GM19023 (cell line): ENCODE measurements around the gene NKAIN2.

ENCODE experiments used
- ATAC-seq: cut with Tn5 transposase; IDR thresholded peaks from one replicate; pipeline ENCODE4 v1.9.1; 2021; ENCODE audit warnings: mild to moderate bottlenecking, moderate library complexity; ENCODE audit not compliant: unreplicated experiment

NKAIN2 gene

DNA sequence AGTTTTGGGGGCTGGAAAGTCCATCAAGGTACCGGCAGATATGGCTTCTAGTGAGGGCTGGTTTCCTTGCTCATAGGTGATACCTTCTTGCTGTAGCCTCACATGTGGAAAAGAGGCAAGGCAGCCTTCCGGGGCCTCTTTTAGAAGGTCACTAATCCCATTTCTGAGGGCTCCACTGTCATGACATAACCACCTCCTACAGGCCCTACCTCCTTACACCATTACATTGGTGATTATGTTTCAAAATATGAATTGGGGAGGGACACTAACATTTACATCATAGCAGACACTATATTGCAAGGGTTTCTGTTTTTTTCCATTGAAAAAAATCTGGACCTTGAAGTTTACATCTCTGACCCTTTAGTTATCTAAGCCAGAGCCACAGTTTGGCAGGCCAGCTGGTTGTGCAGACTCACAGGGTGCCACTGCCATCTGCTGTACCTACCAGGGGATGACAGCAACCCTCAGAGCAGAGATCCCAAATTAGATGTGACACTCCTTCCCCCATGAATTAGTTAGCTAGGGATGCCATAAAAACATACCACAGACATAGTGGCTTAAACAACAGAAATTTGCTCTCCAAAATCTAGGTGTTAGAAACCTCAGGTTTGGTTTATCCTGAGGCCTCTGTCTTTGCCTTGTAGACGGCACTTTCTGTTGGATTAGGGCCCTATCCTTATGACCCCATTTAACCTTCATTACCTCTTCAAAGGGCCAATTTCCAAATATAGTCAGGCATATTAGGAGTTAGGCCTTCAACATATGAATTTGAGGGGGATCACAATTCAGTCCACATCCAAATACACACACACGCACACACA, 992.2 kb downstream of the NKAIN2 start:
- ATAC-seq: no peak

DNA sequence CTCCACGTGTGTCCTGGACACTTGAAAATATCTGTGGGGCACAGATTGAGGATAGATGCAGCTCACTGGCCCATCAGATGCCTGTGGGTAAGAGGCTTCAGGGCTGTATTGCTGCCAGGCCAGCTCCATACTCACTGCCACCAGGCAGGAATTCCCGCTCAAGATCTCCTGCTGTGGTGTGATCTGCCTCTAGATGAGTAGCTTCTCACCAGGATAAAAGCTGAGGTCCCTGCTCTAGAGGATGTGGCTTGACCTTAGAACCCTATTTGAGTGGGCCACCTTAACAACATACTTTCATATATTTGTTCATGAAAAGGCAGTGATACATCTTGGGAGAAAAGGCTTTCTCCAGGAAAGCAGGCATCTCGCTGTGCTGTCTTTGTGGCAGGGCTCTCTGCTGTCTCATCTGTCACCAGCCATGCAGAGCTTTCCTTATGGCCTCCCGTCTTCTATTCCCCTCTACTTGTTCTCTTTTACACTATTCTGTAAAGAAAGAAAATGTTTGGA, 992.9 kb downstream of the NKAIN2 start:
- no peak for ATAC-seq

- no peak for ATAC-seq
These were observed 993.6 kb downstream of the NKAIN2 start for GRCh38 chr6:124797224-124797623.

DNA sequence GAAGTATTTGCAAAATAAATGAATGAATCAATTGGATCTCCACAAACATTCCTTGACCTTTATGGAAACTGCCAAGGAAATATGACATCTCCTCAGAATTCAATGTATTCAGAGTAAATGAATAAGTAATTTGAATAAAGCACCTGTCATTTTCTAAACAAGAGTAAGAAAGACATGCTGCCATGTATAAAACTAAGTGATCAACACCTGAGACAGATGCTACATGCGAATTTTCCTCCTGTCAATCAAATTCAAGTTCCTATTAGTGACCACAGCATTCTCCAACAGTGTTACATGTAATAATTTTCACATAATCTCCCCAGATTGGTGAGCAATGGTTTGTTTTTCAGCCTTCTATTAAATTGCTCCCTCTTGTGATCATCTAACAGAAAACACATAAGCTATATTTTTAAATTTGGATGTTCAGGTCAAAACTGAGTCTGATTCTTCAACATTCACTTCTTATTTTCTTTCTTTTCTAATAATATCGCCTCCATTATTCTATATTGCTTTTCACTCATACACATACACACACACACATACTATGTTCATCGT, 995.4 kb downstream of the NKAIN2 start:
- no peak for ATAC-seq

- ATAC-seq: no peak
These were observed 996.0 kb downstream of the NKAIN2 start for GRCh38 chr6:124799638-124800037.

- no peak for ATAC-seq
These were observed 996.6 kb downstream of the NKAIN2 start for GRCh38 chr6:124800222-124800621.

DNA sequence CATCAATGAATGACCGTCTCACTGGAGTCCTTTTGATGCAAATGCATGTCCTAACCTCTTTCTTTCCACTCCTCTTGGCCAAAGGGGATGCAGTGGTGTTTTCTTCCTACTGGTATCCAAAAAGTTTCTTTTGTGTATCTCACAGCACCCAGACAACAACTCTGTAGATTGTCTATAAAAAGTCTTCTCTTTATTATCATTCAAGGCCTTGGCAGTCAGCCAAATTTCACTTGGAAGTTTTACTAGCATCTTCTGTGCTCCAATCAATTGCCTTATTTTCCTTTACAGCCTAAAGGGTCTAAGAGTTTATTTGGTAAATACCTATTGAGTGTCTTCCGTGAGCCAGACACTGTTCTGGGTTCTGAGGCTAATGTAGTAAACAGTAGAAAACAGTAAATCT, 1008.4 kb downstream of the NKAIN2 start:
- no peak for ATAC-seq

DNA sequence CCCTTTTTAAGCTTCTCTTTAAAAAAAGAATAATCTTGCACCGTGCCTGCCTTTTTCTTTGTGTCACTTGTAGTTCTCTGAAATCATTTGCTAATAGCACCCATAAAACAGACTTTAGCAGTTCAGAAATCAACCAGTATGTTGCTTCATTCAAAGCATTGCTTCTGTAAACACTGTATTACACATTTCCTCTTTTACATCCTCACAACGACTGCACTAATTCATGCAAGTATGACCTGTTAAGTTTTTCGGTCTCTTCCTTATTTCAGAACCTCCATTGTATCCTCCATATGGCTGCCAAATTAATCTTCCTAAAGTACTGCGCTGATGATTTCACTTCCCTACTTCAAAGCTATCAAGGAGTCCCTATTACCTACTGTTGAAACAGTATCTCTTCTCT, 1015.7 kb downstream of the NKAIN2 start:
- no peak for ATAC-seq

DNA sequence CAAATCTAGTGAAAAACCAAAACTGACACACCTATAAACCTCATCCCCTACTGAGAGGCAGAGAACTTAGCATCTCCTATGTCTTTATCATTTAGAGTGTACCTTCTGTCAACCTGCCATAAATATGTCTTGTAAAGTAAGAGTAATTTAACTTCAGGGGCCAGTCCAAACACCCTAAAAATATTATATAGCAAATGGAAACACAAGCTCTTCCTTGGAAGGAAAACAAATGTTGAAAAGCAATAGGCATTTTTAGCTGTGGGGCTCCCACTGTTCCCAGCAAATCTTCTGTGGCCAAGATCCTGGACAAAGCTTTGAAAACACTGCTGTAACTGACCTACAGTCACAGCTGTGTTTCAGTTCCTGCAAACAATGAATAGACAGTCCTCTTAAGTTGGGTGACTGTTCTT, 1018.5 kb downstream of the NKAIN2 start:
- no peak for ATAC-seq

DNA sequence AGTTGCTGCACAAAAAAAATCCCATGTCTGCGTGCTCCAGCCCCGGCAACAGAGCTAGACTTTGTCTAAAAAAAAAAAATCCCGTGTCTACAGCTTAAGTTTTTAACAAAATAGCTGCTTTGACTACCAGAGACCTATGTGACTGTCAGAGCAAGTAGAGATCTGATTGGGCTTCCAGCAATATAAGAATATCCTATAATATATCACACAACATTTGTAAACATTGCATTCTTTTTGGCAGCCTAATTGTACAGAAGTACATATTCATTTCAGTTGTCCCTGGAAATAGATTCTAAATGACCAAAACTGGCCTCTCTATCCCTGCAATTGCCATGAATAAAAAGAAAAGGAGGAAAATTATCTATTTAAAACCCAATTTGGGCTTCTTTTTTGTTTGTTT, 1019.1 kb downstream of the NKAIN2 start:
- no peak for ATAC-seq

- ATAC-seq: no peak
These were observed 1019.8 kb downstream of the NKAIN2 start for GRCh38 chr6:124823240-124824111.

DNA sequence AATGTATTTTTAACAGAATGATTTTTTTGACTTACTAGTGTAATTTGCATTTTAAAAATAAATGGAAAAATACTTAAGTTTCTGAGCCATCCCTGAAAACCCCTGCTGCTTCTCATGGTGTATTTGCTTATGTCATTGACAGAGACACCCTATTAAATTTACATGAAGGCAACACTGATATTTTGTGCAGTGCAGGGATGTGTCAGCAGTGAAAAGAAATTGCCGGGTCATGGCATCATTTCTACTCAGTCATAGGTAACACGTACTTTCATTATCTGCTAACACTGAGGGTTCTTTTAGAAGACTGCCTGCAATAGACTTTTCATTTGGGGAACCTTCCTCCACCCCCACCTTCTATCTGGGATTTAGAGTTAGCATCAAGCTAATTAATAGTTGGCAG, 1021.9 kb downstream of the NKAIN2 start:
- ATAC-seq: no peak

- no peak for ATAC-seq
These were observed 1026.2 kb downstream of the NKAIN2 start for GRCh38 chr6:124829822-124830221.

GRCh38 chr6:124830506-124830905, 1026.8 kb downstream of the NKAIN2 start:
- ATAC-seq: no peak

GRCh38 chr6:124854338-124854922, 1050.8 kb downstream of the NKAIN2 start:
- ATAC-seq: no peak

- ATAC-seq: no peak
These were observed 1054.1 kb downstream of the NKAIN2 start for GRCh38 chr6:124857746-124858145.

DNA sequence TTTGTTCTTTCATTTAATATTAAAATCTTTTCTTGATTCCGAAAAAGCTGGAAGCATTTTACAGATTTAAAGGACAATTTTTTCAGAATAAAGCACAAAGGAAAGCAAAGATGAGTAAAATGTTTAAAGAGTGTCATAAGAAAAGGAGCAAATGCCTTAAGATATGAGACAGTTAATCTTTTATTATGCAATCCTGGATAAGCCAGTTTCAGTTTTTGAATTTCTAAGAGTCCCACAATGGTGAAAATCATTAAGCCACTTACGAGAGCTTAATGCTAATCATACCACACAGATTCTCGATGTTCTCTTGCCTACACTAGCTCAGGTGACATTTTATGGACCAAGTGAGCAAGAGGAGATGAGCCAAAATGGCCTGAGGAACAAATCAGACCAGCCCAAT, 1054.9 kb downstream of the NKAIN2 start:
- no peak for ATAC-seq

DNA sequence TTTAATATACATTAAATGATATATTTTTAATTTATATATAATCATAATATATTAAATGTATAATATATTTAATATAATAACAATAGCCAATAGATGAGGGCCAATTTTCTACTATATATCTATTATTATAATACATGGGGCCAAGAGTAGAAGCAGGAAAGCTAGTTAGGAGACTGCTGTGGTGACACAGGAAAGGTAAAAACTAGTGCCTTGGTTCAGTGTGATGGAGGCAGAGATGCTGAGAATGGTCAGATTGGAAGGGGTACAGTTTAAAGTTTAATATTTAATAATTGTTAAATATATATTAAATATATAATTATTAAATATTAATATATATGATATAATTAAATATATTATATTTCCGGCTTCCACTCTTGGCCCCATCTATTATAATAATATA, 1055.7 kb downstream of the NKAIN2 start:
- no peak for ATAC-seq

GRCh38 chr6:124866040-124866439, 1062.4 kb downstream of the NKAIN2 start:
- ATAC-seq: no peak

DNA sequence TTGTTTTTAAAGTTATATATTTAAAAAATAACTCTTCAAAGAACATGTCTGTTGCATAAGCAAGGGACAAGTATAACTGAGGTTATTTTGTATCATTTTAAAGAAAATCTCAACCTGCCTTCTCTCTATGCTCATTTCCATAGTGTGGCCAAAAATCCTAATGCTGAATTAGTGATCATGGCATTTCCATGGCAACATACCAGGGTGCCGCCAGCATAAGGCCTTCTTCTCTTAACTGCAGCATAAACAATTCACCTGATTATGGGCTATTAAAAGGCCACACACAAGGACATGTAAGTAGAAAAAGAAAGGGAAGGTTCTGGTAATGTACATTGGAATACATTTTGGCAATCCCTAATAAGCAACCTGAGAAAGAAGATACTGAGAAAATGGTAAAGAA, 1063.5 kb downstream of the NKAIN2 start:
- no peak for ATAC-seq

- ATAC-seq: no peak
These were observed 1064.8 kb downstream of the NKAIN2 start for GRCh38 chr6:124868481-124868880.
